ENCODE results near the gene BNIP2. TPM values are rescaled to one million over a fixed set of nuclear protein-coding genes. Genes with fewer than 3 reads are reported as not detected.

BNIP2 gene
- total and polyA plus RNA-seq, 2 donors (not counting 1 experiment from before 2014, with no cell fraction given) = 82.9 to 93.2 TPM

DNA sequence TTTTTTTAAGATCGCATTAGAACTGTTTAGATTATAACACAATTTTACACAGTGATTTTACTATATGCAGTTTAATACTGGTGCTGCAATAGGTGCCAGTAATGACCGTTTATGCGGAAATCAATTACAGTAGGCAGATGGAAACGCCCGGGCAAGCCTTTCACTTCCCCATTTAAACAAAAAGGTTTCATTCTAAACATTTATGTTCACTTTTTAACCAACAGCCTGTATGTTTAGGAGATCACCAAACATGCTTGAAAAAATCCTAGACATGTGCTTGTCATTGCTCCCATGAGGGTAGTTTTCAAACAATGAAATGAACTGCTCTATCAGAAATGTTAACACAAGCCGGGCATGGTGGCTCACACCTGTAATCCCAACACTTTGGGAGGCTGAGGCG lies 2.7 kb downstream of the BNIP2 start:
- Histone ChIP-seq H2AFZ (ENCODE audit: low read length) (no peak overlapping the region), H3K9ac (ENCODE audit: insufficient read depth, low read length) (no peak overlapping the region), H3K27me3 (ENCODE audit: control insufficient read depth, insufficient read depth, low read length) (no peaks in the 10 kb centered on the region), H3K4me1 (ENCODE audit: control insufficient read depth, extremely low read depth, insufficient read depth, low read length) (peaks cover 21% of the 10 kb centered on the region), H3K9me3 (ENCODE audit: control insufficient read depth, insufficient read depth, low read depth, low read length) (no peaks in the 10 kb centered on the region), H3K4me2 (ENCODE audit: extremely low read depth, insufficient read depth, low read length) (peak overlapping the region; percentile 59), H4K20me1 (ENCODE audit: control insufficient read depth, extremely low read depth, insufficient read depth, low read length) (peaks cover 4% of the 10 kb centered on the region), H3K4me3 (replicated peaks in 1 of 4; ENCODE audit: control extremely low read depth in 1 of 4, insufficient read depth in 1 of 4, low read depth in 3 of 4, low read length in 4 of 4) (peak overlapping the region in 1 of 4 experiments; percentile 31), H3K27ac (ENCODE audit: insufficient read depth, low read length) (peak overlapping the region; percentile 50), H3K36me3 (ENCODE audit: control insufficient read depth, insufficient read depth, low read length) (peaks cover 2% of the 10 kb centered on the region), H3K79me2 (ENCODE audit: control insufficient read depth, insufficient read depth, low read length) (peaks cover 67% of the 10 kb centered on the region)
- no peak for DNase-seq (ENCODE audit: low read depth in 2 of 2)
- no peak for TF ChIP-seq EZH2 (IDR thresholded peaks at IDR 0.05; ENCODE audit: low read length, missing control alignments)
- TF ChIP-seq, protein P1, sequence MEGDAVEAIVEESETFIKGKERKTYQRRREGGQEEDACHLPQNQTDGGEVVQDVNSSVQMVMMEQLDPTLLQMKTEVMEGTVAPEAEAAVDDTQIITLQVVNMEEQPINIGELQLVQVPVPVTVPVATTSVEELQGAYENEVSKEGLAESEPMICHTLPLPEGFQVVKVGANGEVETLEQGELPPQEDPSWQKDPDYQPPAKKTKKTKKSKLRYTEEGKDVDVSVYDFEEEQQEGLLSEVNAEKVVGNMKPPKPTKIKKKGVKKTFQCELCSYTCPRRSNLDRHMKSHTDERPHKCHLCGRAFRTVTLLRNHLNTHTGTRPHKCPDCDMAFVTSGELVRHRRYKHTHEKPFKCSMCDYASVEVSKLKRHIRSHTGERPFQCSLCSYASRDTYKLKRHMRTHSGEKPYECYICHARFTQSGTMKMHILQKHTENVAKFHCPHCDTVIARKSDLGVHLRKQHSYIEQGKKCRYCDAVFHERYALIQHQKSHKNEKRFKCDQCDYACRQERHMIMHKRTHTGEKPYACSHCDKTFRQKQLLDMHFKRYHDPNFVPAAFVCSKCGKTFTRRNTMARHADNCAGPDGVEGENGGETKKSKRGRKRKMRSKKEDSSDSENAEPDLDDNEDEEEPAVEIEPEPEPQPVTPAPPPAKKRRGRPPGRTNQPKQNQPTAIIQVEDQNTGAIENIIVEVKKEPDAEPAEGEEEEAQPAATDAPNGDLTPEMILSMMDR (conservative IDR thresholded peaks at IDR 0.05 in 1 of 2, IDR thresholded peaks at IDR 0.05 in 1 of 2; ENCODE audit: low read depth in 1 of 2, low read length in 2 of 2) = no peak

DNA sequence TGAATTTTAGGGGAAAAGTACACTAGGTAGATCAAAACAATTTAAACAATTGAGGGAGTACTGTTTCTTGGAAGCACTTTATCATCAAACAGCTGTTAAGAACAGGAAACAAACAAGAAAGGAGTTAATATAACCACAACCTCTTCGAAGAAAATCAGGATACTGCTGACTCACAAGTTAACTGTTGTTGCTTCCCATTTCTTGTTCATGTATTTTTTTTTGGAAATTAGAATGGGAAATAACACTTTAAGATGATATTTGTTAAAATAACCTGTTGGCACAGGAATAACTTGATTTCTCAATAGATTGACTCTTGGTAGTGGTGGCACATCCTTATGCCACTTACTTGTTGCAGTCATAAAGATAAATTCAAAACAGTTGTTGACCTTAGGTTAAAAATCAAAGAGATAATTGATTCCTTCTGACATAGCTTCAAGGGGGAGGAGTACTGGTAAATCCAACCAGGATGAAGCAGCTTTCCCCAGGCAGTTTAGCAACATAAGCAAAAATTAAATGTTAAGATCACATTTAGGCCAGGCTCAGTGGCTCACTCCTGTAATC lies 3.3 kb downstream of the BNIP2 start:
- peaks cover 4% of the 10 kb centered on the region for H4K20me1 ChIP-seq (ENCODE audit: control insufficient read depth, extremely low read depth, insufficient read depth, low read length)
- no peaks in the 10 kb centered on the region for H3K27me3 ChIP-seq (ENCODE audit: control insufficient read depth, insufficient read depth, low read length)
- no peak for TF ChIP-seq EZH2 (IDR thresholded peaks at IDR 0.05; ENCODE audit: low read length, missing control alignments)
- TF ChIP-seq, protein P1 (conservative IDR thresholded peaks at IDR 0.05 in 1 of 2, IDR thresholded peaks at IDR 0.05 in 1 of 2; ENCODE audit: low read depth in 1 of 2, low read length in 2 of 2) = no peak
- H3K79me2 ChIP-seq (ENCODE audit: control insufficient read depth, insufficient read depth, low read length) = peaks cover 69% of the 10 kb centered on the region
- no peak overlapping the region for H2AFZ ChIP-seq (ENCODE audit: low read length)
- H3K4me3 ChIP-seq (replicated peaks in 1 of 4; ENCODE audit: control extremely low read depth in 1 of 4, insufficient read depth in 1 of 4, low read depth in 3 of 4, low read length in 4 of 4) = peak overlapping the region in 2 of 4 experiments; percentile 9 to 31
- H3K9me3 ChIP-seq (ENCODE audit: control insufficient read depth, insufficient read depth, low read depth, low read length) = no peaks in the 10 kb centered on the region
- peak overlapping the region; percentile 50 for H3K27ac ChIP-seq (ENCODE audit: insufficient read depth, low read length)
- H3K9ac ChIP-seq (ENCODE audit: insufficient read depth, low read length) = no peak overlapping the region
- H3K4me1 ChIP-seq (ENCODE audit: control insufficient read depth, extremely low read depth, insufficient read depth, low read length) = peaks cover 21% of the 10 kb centered on the region
- H3K4me2 ChIP-seq (ENCODE audit: extremely low read depth, insufficient read depth, low read length) = peak overlapping the region; percentile 64
- H3K36me3 ChIP-seq (ENCODE audit: control insufficient read depth, insufficient read depth, low read length) = peaks cover 4% of the 10 kb centered on the region
- peak; percentile 28 to 56 for DNase-seq (ENCODE audit: low read depth in 2 of 2)

DNA sequence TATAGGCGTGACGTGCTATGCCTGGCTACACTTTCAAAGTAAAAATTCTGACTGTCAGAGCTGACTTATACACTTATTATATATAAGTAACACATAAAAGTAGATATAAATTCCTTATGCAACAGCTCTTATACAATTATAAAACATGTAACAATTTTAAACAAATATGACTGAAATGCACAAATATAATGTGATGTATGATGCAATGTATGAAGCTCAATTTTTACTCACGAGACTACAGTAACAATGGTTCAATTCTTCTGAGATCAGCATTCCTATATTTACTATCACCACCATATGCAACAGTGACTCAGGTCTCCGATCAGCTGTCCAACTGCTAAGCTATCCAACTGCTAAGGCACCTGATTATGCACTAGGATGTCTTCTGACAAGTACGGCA lies 8.2 kb downstream of the BNIP2 start:
- TF ChIP-seq EZH2 (IDR thresholded peaks at IDR 0.05; ENCODE audit: low read length, missing control alignments) = no peak
- TF ChIP-seq, protein P1 (conservative IDR thresholded peaks at IDR 0.05 in 1 of 2, IDR thresholded peaks at IDR 0.05 in 1 of 2; ENCODE audit: low read depth in 1 of 2, low read length in 2 of 2) = no peak
- Histone ChIP-seq H3K4me2 (ENCODE audit: extremely low read depth, insufficient read depth, low read length) (no peak overlapping the region), H3K79me2 (ENCODE audit: control insufficient read depth, insufficient read depth, low read length) (peaks cover 37% of the 10 kb centered on the region), H3K36me3 (ENCODE audit: control insufficient read depth, insufficient read depth, low read length) (peaks cover 12% of the 10 kb centered on the region), H3K4me1 (ENCODE audit: control insufficient read depth, extremely low read depth, insufficient read depth, low read length) (peaks cover 7% of the 10 kb centered on the region), H4K20me1 (ENCODE audit: control insufficient read depth, extremely low read depth, insufficient read depth, low read length) (peaks cover 4% of the 10 kb centered on the region), H2AFZ (ENCODE audit: low read length) (no peak overlapping the region), H3K4me3 (replicated peaks in 1 of 4; ENCODE audit: control extremely low read depth in 1 of 4, insufficient read depth in 1 of 4, low read depth in 3 of 4, low read length in 4 of 4) (no peak overlapping the region), H3K9me3 (ENCODE audit: control insufficient read depth, insufficient read depth, low read depth, low read length) (no peaks in the 10 kb centered on the region), H3K27ac (ENCODE audit: insufficient read depth, low read length) (no peak overlapping the region), H3K9ac (ENCODE audit: insufficient read depth, low read length) (no peak overlapping the region), H3K27me3 (ENCODE audit: control insufficient read depth, insufficient read depth, low read length) (no peaks in the 10 kb centered on the region)
- no peak for DNase-seq (ENCODE audit: low read depth in 2 of 2)
